ENCODE data around the gene SEMA6D.

GRCh38 chr15:47811172-47811571 lies 93.9 kb downstream of the SEMA6D start:
- no peak for TF ChIP-seq POLR2A (IDR thresholded peaks at IDR 0.05)
- no peak for TF ChIP-seq CTCF (IDR thresholded peaks at IDR 0.05)

Measured in sigmoid colon (tissue), 3 donors.